ENCODE data around the gene CNTN4. TPM values are rescaled to one million over a fixed set of nuclear protein-coding genes. Genes with fewer than 3 reads are reported as not detected.

The CNTN4 gene
- total RNA-seq, 2 donors from 2014 or later = 9.1 to 16.8 TPM

GRCh38 chr3:2360815-2361214 is 262.1 kb downstream of the CNTN4 start:
- DNase-seq = no peak
- intact Hi-C loops (cut with DNase I, micrococcal nuclease) = no loop called here
- ATAC-seq = no peak

DNA sequence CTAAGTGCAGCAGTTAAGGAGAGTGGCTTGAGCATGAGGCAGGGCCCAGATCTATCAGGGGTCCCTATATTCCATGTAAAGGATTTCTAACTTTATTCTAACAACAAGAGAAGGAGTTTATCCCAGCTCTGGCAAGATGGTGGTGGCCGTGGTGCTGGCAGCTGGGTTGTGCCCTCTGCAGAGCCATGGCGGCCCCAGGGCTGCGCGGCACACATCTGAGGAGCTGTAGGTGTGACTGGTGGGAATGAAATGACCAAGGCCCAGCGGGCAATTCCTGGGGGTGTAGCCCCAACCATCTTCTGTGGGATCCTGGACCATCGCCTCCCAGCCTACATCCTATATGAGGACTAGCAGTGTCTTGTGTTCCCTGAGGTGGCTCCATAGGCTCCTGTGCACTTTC is 263.5 kb downstream of the CNTN4 start:
- intact Hi-C loops (cut with DNase I, micrococcal nuclease) = no loop called here
- no peak for ATAC-seq

GRCh38 chr3:2363854-2364253 is 265.2 kb downstream of the CNTN4 start:
- ATAC-seq = no peak
- DNase-seq = no peak
- intact Hi-C loops (cut with DNase I, micrococcal nuclease) = no loop called here

More for the DNA sequence above, 263.5 kb downstream of the CNTN4 start:
- no peak for DNase-seq

DNA sequence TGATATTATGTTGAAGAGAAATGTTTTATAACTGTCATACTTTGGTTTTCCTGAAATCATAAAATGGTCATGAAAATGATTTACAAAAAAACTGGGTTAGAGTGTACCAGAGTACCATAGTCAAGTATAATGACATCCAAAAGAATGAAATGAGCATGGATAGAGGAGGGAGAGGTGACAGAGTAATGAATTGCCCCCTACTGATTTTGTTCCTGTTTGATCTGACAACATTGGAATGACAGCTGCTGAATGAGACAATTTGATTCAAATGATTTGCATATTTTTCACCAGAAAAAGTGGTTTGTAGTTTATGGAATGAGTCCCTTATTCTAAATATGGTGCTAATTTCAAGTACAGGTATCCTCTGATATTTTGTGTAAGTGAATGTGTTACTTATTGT is 271.7 kb downstream of the CNTN4 start:
- DNase-seq (no peak), ATAC-seq (no peak)
- intact Hi-C loops (cut with DNase I, micrococcal nuclease) = no loop called here

- no peak for ATAC-seq
- intact Hi-C loops (cut with DNase I, micrococcal nuclease) = no loop called here
- no peak for DNase-seq
Measured at GRCh38 chr3:2372306-2372705, 273.6 kb downstream of the CNTN4 start.

- DNase-seq (no peak), ATAC-seq (no peak)
- intact Hi-C loops (cut with DNase I, micrococcal nuclease) = no loop called here
Measured at GRCh38 chr3:2375376-2375775, 276.7 kb downstream of the CNTN4 start.

- no peak for ATAC-seq
- intact Hi-C loops (cut with DNase I, micrococcal nuclease) = no loop called here
Measured at GRCh38 chr3:2377281-2377680, 278.6 kb downstream of the CNTN4 start.

DNA sequence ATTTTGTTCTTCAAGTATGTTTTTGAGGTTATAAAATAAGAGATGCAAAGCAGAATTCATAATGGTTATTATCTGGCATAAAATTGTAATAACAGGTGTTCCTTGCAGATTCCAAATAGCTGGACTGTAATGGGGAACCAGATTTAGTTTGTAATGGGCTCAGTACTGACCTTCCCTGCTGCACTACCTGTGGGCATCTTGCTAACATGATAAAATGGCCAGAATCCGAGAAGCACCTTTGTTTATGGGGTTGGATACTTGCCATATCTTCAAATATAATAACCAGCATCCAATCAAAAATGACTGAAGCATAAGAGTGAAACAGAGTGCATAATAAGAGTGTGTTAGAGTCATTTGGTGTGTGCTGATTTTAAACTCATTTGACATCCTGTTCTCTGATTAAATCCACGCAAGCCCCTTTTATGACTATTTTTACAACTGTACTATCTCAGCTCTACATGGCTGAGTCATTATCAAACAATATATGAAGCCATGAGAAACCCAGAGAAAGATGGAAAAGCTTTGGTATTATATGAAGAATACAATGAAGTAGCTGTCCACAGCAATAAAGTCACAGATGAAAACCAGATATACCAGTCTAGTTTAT is 292.4 kb downstream of the CNTN4 start:
- DNase-seq (no peak), ATAC-seq (peak; percentile 73)
- intact Hi-C loops (cut with DNase I, micrococcal nuclease) = no loop called here

More at GRCh38 chr3:2377281-2377680, 278.6 kb downstream of the CNTN4 start:
- no peak for DNase-seq

DNA sequence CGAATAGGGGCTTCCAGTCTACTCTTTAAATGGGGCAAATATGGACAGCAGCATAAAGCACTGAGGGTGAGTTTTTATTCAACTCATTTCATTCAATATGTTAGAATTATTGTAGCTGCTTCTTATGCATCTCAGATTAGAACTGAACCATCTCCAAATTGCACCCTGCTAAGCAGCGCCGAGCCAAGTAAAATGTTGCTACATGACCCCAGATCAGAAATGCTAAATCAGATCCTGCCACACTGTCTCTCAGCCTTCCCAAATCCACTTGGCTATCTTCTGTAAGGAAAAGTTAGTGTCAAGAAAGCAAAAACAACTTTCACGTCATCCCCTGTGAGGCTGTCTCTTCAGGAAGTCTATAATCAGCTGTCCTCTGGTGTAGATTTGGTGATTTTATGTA is 293.2 kb downstream of the CNTN4 start:
- DNase-seq (no peak), ATAC-seq (no peak)
- intact Hi-C loops (cut with DNase I, micrococcal nuclease) = no loop called here

DNA sequence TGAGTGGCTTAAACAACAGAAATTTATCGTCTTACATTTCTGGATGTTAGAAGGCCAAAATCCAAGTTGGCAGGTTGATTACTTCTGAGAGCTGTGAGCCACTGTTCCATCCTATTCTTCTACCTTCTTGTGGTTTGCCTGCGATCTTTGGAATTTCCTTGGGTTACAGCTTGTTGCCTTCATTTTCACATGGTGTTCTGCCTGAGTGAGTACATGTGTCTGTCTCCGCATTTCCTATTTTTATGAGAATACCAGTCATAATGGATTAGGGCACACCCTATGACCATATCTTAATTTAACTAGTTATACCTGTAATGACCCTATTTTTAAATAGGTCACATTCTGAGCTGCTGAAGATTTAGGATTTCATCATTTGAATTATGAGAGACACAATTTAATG is 294.3 kb downstream of the CNTN4 start:
- ATAC-seq = no peak
- DNase-seq = no peak
- intact Hi-C loops (cut with DNase I, micrococcal nuclease) = no loop called here

GRCh38 chr3:2415083-2415482 is 316.4 kb downstream of the CNTN4 start:
- DNase-seq (no peak), ATAC-seq (no peak)
- intact Hi-C loops (cut with DNase I, micrococcal nuclease) = no loop called here

- intact Hi-C loops (cut with DNase I, micrococcal nuclease) = no loop called here
- DNase-seq = no peak
- ATAC-seq = no peak
Measured at GRCh38 chr3:2420919-2421318, 322.3 kb downstream of the CNTN4 start.

- intact Hi-C loops (cut with DNase I, micrococcal nuclease) = no loop called here
- DNase-seq (no peak), ATAC-seq (no peak)
Measured at GRCh38 chr3:2423143-2423542, 324.5 kb downstream of the CNTN4 start.

DNA sequence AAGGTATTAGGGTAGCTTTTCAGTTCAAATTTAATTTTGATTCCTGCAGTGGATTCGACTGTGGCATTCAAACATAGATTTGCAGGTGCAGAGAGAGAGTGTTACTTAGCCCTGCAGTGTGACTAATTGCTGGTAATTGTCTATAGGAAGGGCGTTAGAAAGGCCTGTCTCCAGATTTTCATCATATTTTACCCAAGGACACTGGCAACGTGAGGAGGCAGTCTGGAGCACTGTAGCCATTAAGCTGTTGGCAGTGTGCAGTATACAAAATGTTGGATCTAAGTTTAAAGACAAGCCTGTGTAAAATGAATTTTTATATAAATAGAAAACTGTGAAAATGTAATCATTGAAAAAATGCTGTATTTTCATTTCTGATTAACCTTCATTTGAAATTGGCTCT is 342.9 kb downstream of the CNTN4 start:
- intact Hi-C loops (cut with DNase I, micrococcal nuclease) = no loop called here
- ATAC-seq (no peak), DNase-seq (no peak)

DNA sequence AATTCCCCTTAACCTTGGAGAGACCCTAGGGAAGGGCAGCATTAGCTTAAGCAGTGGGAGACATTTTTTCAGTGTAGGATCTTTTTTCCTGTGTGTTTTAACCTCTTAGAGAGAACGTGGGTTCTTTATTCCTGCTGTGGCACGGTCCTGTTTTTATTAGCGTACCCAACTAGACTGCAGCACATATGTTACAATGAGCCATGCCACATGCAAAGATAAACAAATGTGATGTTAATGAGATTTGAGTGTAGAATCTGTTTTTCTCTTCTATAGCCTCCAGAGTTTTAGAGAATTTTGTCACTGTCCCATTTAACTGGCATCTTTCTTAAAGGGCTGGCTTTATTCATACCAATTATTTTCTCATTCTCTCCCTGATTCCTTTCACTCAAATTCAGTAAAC is 347.5 kb downstream of the CNTN4 start:
- no peak for DNase-seq
- ATAC-seq = no peak
- intact Hi-C loops (cut with DNase I, micrococcal nuclease) = no loop called here

DNA sequence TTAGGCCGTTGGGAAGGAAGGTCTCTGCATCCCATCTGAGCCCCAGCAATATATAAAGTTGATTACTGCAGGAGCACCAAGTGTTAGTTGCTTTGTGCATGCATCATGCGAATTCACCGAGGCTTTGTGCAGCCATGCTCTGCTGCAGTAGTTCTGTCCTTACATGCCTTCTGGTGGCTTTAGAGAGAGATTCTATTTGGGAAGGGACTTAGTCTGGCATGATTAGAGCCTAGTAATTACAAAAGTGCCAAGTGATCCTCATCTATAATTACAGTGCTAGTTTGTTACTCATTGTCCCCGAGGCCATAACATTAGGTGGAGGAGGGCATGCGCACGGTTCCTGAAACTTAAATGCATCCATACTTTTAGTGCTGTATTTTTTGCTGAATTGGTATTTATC is 353.6 kb downstream of the CNTN4 start:
- DNase-seq (no peak), ATAC-seq (no peak)
- intact Hi-C loops (cut with DNase I, micrococcal nuclease) = no loop called here

DNA sequence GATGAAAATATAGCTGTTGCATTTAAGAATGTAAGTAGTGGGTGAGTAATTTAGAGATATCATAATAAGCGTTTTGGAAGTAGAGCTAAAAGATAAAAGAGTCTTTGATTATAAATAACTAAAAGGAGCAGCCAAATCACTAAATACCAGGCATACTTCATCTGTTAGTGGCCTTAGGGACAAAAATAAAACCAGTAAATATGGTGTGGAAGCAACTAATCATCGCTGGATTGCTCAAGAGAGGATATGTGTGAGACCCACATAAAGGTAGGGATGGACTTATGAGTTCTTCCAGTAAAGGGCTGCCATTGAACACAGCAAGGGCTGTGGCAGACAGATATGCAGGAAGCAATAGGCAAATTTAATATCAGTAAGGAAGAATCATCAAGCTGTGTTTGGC is 356.2 kb downstream of the CNTN4 start:
- no peak for DNase-seq
- intact Hi-C loops (cut with DNase I, micrococcal nuclease) = no loop called here
- no peak for ATAC-seq

GRCh38 chr3:2456788-2457187 is 358.1 kb downstream of the CNTN4 start:
- intact Hi-C loops (cut with DNase I, micrococcal nuclease) = no loop called here
- no peak for ATAC-seq
- DNase-seq = no peak

DNA sequence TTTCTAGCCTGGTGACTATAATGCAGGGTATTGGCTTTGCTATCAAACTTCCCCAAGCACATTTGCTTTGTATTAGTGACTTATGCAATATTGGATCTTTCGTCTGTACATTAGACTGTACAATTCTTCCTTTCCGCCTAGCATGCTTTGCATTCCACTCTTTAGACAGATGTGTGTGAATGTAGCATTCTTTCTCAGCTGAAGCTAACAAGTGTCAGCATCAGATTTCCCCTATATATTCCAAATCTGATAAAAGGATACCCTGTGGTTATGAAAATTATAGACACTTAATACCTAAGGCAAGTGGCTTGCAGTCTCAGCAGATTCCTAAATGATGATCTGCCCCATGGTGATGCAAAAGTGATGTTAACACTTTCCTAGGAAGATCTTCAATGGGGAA is 360.1 kb downstream of the CNTN4 start:
- intact Hi-C loops (cut with DNase I, micrococcal nuclease) = no loop called here
- DNase-seq = no peak
- ATAC-seq = no peak

GRCh38 chr3:2465842-2466241 is 367.2 kb downstream of the CNTN4 start:
- DNase-seq = no peak
- ATAC-seq = no peak
- intact Hi-C loops (cut with DNase I, micrococcal nuclease) = no loop called here

GRCh38 chr3:2468816-2469215 is 370.1 kb downstream of the CNTN4 start:
- ATAC-seq (no peak), DNase-seq (no peak)
- intact Hi-C loops (cut with DNase I, micrococcal nuclease) = no loop called here

GRCh38 chr3:2476996-2477395 is 378.3 kb downstream of the CNTN4 start:
- DNase-seq = no peak
- intact Hi-C loops (cut with DNase I, micrococcal nuclease) = no loop called here
- no peak for ATAC-seq
